CD1c-positive myeloid dendritic cell (primary cell): Measurements from ENCODE around the gene YARS2.
A peak's percentile ranks its signal among the peaks of the same experiment; 100 is the strongest.

Experiments
- DNase-seq: peaks from one replicate; pipeline ENCODE4 v3.0.0-alpha.2; 2016; ENCODE audit errors: extremely low spot score

YARS2 gene

GRCh38 chr12:32755654-32756475, at the start of gene YARS2:
TSS of gene YARS2 (minus strand) at chr12:32755897. CDS start at chr12:32755874, 23 bp downstream.
- peak; percentile 98 for DNase-seq

GRCh38 chr12:32804301-32804700, 48.6 kb upstream of the YARS2 start:
- DNase-seq, result no peak

- DNase-seq, result no peak
Observed at GRCh38 chr12:32801269-32801980, 45.7 kb upstream of the YARS2 start.

- no peak for DNase-seq
Observed at GRCh38 chr12:32794281-32794680, 38.6 kb upstream of the YARS2 start.

GRCh38 chr12:32789916-32790315, 34.2 kb upstream of the YARS2 start:
- no peak for DNase-seq

- no peak for DNase-seq
Observed at GRCh38 chr12:32789446-32789845, 33.7 kb upstream of the YARS2 start.

GRCh38 chr12:32788405-32788804, 32.7 kb upstream of the YARS2 start:
- no peak for DNase-seq

GRCh38 chr12:32785557-32785956, 29.9 kb upstream of the YARS2 start:
- no peak for DNase-seq

GRCh38 chr12:32783029-32783428, 27.3 kb upstream of the YARS2 start:
- no peak for DNase-seq

GRCh38 chr12:32780071-32780470, 24.4 kb upstream of the YARS2 start:
- DNase-seq, result no peak

GRCh38 chr12:32777691-32778175, 22.0 kb upstream of the YARS2 start:
- no peak for DNase-seq

- DNase-seq, result no peak
Observed at GRCh38 chr12:32777159-32777558, 21.5 kb upstream of the YARS2 start.

GRCh38 chr12:32776258-32776657, 20.6 kb upstream of the YARS2 start:
- DNase-seq, result no peak

GRCh38 chr12:32773691-32774090, 18.0 kb upstream of the YARS2 start:
- DNase-seq, result no peak

- no peak for DNase-seq
Observed at GRCh38 chr12:32770141-32770540, 14.4 kb upstream of the YARS2 start.

GRCh38 chr12:32768518-32768917, 12.8 kb upstream of the YARS2 start:
- no peak for DNase-seq

- no peak for DNase-seq
Observed at GRCh38 chr12:32765906-32766305, 10.2 kb upstream of the YARS2 start.

GRCh38 chr12:32761716-32762115, 6.0 kb upstream of the YARS2 start:
- DNase-seq, result peak; percentile 63

GRCh38 chr12:32757157-32757556, 1.5 kb upstream of the YARS2 start:
- DNase-seq, result no peak

- no peak for DNase-seq
Observed at GRCh38 chr12:32756476-32757066, 874 bp upstream of the YARS2 start.

- DNase-seq, result peak; percentile 68
Observed at GRCh38 chr12:32755051-32755653, 545 bp downstream of the YARS2 start.

- DNase-seq, result peak; percentile 75
Observed at GRCh38 chr12:32754111-32754510, 1.6 kb downstream of the YARS2 start.
